UCSD-AML1 (cell line): Measurements from ENCODE around the gene CDK9.

Experiments
- DNase-seq: peaks from one replicate; lab custom pipeline; 2025; ENCODE audit not compliant: unreplicated experiment; lab: John Stamatoyannopoulos, UW

The CDK9 gene

GRCh38 chr9:127761491-127761956 is 24.3 kb upstream of the CDK9 start:
- DNase-seq = no peak

DNA sequence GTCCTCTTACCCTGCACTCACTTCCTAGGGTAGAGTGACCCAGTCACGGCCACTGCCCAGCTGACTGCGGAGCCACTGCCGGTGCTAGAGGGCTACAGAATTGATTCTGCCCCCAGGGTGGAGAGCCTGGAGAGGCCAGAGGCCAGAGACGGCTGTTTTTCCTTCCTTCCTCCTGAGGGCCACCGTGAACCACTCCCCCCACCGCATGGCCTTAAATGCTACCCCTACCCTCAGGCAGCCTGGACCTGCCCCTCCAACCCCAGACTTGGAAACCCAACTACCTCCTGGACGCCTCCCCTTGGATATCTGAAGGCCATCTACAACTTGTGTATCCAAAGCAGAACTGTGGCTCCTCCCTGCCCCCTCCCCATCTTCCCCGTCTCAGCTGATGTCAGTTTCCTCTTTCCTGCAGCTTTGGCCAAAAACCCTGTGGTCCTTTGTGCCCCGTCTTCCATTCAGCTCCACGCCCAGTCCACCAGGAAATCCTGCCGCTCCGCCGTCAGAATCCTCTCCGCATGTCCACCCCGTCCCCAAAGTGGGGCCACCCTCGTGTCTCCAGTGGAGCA is 23.6 kb upstream of the CDK9 start:
- peak; percentile 63 for DNase-seq

GRCh38 chr9:127763918-127764384 is 21.9 kb upstream of the CDK9 start:
- peak; percentile 73 for DNase-seq

GRCh38 chr9:127765418-127765817 is 20.4 kb upstream of the CDK9 start:
- DNase-seq = no peak

- DNase-seq = no peak
Measured at GRCh38 chr9:127767410-127767809, 18.4 kb upstream of the CDK9 start.

DNA sequence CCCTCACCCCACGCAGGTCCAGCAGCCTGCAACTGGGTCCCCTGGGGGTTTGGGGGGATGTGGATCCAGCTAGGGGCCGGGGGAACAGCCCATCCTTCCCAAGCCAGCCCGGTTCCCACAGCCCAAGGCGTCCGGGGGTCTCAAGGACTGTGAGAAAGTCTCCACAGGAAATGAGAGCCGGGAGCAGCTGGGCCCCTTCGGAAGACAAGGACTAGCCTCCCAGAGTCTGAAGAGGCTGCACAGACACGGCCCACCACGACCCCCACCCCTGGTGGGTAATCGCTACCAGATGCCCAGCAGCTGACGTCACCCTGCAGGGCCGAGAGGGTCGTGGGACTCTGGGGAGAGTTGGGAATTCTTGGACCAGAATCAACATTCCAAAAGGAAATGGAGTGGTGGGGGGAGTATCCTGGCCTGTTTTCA is 17.9 kb upstream of the CDK9 start:
- no peak for DNase-seq

DNA sequence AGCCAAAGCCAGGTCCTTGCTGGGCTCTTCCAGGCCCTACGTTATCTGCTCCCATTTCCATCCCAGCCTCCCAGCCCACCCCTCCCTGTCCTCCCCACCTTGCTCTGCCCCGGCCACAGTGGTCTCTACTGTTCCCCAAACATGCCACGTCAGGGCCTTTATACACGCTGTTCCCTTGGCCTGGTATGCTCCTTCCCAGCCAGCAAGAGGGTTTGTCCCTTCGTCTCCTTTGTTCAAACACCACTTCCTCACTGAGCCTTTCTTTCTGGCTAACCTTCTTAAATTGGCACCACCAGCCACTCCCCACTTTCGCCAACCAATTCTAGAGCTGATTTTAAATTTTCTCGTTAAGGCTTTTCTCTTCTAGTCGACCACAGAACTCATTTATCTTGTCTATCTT is 17.1 kb upstream of the CDK9 start:
- no peak for DNase-seq

GRCh38 chr9:127769101-127769500 is 16.7 kb upstream of the CDK9 start:
- no peak for DNase-seq

- peak; percentile 64 for DNase-seq
Measured at GRCh38 chr9:127769929-127770582, 15.8 kb upstream of the CDK9 start.

GRCh38 chr9:127770583-127770904 is 15.3 kb upstream of the CDK9 start:
- no peak for DNase-seq

- peak; percentile 99 for DNase-seq
Measured at GRCh38 chr9:127770905-127771569, 14.8 kb upstream of the CDK9 start.

DNA sequence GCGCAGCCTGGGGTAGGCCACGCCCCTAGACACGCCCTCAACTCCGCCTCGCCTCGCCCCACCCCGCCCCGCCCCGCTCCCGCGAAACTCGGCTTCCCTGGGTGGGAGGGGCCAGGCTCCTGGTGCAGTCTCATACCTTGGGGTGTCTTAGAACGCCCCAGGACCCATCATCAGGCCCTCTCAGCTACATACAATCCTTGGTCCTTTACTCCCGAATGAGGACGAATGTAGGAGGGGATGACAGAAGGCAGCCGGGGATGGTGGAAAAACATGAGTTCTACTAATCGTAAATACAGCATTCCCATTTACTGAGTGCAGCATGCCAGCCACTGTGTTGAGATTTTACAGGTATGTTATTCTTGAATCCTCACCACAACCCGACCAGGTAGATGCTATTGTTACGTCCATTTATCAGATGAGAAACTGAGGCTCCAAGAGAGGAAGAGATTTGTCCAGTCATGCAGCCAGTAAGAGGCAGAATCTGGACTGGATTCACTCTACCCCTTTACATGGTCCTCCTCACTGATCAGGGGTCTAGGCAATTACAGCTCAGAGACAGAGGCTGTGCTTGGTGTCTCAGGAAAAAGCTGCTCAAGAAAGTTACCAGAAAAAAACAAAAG is 14.2 kb upstream of the CDK9 start:
- DNase-seq = no peak

DNA sequence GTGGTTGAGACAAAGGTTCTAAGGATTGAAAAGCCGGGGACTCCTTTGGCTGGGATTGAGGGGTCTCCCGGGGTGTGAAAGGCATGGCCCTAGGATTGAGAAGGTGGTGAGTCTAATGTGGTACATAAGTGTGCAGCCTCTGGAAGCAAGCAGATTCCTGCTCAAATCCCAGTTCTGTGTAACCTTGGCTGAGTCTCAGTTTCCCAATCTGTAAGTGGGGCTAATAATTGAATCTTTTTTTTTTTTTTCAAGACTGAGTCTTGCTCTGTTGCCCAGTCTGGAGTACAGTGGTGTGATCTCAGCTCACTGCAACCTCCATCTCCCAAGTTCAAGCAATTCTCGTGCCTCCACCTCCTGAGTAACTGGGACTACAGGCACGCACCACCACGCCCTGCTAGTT is 13.2 kb upstream of the CDK9 start:
- DNase-seq = no peak

- DNase-seq = no peak
Measured at GRCh38 chr9:127773272-127773671, 12.6 kb upstream of the CDK9 start.

GRCh38 chr9:127773981-127774380 is 11.9 kb upstream of the CDK9 start:
- no peak for DNase-seq

- DNase-seq = peak; percentile 79
Measured at GRCh38 chr9:127776195-127776923, 9.5 kb upstream of the CDK9 start.

DNA sequence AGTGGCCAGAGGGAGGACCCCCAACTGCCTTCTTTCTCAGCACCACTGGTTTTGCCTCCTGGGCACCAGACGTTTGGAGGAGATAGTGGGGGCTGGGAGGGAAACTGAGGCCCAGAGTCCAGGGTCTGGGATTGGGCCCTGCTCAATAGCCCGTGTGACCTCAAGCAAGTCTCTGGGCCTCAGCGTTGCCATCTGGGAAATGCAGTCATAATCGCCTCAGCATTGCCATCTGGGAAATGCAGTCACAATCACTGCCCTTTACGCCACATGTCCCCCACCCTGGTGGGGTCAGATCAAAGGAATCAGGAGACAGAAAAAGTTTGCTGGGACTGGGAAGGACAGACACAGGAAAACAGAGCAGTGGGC is 8.9 kb upstream of the CDK9 start:
- no peak for DNase-seq

GRCh38 chr9:127777368-127777980 is 8.4 kb upstream of the CDK9 start:
- no peak for DNase-seq

- DNase-seq = peak; percentile 85
Measured at GRCh38 chr9:127778280-127779135, 7.3 kb upstream of the CDK9 start, which contains the start of gene SH2D3C. Gene SH2D3C, minus strand, starts transcription at chr9:127778666. Its CDS starts 39 bp downstream, at chr9:127778627.
